Measurements from ENCODE around the gene RAD51C.
"Not testable (repeated sequence)": the region's sequence is repeated elsewhere in the genome, so short reads cannot be mapped to it uniquely, and the experiment has no call there.

Gene RAD51C

DNA sequence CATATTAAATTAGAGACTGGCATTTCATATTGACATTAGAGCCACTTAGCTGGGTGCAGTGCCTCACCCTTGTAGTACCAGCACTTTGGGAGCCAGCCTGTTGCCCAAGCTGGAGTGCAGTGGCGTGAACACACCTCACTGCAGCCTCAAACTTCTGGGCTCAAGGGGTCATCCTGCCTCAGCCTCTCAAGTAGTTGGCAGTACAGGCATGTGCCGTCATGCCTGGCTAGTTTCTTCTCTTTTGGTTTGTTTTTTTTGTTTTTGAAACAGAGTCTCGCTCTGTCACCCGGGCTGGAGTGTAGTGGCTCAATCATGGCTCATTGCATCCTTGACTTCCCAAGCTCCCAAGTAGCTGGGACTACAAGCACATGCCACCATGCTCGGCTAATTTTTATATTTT, 72.0 kb downstream of the RAD51C start:
- POLR2A ChIA-PET (ENCODE audit: low non-redundant PET), result no interaction called here
- TF ChIP-seq, protein P1, sequence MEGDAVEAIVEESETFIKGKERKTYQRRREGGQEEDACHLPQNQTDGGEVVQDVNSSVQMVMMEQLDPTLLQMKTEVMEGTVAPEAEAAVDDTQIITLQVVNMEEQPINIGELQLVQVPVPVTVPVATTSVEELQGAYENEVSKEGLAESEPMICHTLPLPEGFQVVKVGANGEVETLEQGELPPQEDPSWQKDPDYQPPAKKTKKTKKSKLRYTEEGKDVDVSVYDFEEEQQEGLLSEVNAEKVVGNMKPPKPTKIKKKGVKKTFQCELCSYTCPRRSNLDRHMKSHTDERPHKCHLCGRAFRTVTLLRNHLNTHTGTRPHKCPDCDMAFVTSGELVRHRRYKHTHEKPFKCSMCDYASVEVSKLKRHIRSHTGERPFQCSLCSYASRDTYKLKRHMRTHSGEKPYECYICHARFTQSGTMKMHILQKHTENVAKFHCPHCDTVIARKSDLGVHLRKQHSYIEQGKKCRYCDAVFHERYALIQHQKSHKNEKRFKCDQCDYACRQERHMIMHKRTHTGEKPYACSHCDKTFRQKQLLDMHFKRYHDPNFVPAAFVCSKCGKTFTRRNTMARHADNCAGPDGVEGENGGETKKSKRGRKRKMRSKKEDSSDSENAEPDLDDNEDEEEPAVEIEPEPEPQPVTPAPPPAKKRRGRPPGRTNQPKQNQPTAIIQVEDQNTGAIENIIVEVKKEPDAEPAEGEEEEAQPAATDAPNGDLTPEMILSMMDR (conservative IDR thresholded peaks at IDR 0.05; ENCODE audit: low read depth), result no peak
- no peak overlapping the region for H3K27ac ChIP-seq
- no peak for DNase-seq (ENCODE audit: low spot score)
- CTCF ChIA-PET, result no interaction called here

DNA sequence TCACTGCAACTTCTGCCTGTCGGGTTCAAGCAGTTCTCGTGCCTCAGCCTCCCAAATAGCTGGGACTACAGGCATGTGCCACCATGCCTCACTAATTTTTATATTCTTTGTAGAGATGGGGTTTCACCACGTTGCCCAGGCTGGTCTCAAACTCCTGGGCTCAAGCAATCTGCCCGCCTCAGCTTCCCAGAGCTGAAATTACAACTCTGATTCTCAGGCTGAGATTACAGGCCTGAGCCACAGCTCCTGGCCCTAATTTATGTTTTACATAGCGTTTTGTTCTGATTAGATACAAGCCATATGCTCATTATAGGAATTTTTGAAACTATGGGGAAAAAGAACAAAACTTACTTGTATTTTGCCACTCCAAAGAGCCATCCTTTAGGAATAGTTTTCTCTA, 86.1 kb downstream of the RAD51C start:
- POLR2A ChIA-PET (ENCODE audit: low non-redundant PET); CTCF ChIA-PET: not testable (repeated sequence)

DNA sequence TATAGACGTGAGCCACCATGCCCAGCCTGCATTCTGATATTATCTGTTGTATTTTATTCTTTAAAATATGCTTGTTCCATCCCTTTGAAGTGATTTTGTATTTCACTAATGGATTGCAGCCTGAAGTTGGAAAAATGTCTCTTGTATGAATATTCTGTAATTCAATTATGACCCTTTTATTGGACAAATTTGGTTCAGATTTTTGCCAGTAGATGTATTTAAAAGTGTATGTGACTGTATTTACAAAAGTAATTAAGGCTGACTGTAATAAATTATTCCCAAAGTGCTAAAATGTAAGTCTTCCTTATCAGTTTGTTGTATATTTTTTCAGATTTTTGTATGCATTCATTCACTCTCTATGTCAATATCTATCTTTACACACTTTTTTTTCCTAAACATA, 87.0 kb downstream of the RAD51C start:
- no peak for DNase-seq (ENCODE audit: low spot score)
- CTCF ChIA-PET, result no interaction called here

More for the DNA sequence above, 86.1 kb downstream of the RAD51C start:
- not testable (repeated sequence) for DNase-seq (ENCODE audit: low spot score); H3K27ac ChIP-seq

DNA sequence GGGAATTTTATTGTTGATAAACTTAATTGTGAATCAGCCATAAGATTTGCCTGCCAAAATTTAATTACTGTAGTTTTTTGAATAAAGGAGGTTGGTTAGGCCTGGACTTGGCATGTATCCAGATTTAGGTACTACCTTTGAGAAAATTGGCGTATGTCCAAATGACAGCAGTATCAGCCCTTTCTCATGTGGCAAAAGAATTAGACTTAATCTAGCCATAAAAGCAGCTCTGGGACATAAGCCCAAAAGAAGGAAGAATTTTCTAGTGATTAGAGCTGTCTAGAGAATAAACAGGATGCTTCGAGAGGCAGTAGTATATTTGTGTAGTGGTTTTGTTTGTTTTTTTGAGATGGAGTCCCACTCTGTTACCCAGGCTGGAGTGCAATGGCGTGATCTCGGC, 91.0 kb downstream of the RAD51C start:
- TF ChIP-seq, protein P1 (conservative IDR thresholded peaks at IDR 0.05; ENCODE audit: low read depth), result no peak
- no peak overlapping the region; the same call in 1 of the 2 replicates for H3K27ac ChIP-seq
- CTCF ChIA-PET, result interaction anchor here (0.6 kb wide), 2 partner anchors 12 to 220 kb away, joined by 5 to 7 read pairs; no protein-coding TSS in a partner anchor
- peak; percentile 13 for DNase-seq (ENCODE audit: low spot score)
- POLR2A ChIA-PET (ENCODE audit: low non-redundant PET), result no interaction called here

More for the DNA sequence above, 87.0 kb downstream of the RAD51C start:
- POLR2A ChIA-PET (ENCODE audit: low non-redundant PET), result interaction anchor here (0.6 kb wide), 1 partner anchor 1024 kb away, joined by 4 read pairs; no protein-coding TSS in a partner anchor
- TF ChIP-seq, protein P1 (conservative IDR thresholded peaks at IDR 0.05; ENCODE audit: low read depth), result no peak
- no peak overlapping the region for H3K27ac ChIP-seq

DNA sequence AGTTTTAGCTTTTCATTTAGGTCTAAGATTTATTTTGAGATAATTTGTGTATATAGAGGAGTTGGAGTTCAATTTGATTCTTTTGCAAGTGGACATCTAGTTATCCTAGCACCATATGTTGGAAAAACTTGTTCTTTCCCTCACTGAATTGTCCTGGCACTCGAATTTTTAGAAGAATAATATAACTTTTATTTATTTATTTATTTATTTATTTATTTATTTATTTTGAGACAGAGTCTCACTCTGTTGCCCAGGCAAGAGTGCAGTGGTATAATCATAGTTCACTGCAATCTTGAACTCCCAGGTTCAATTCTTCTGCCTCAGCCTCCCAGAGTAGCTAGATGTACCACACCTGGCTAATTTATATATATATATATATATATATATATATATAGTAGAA, 92.7 kb downstream of the RAD51C start:
- TF ChIP-seq, protein P1 (conservative IDR thresholded peaks at IDR 0.05; ENCODE audit: low read depth), result no peak
- no peak overlapping the region for H3K27ac ChIP-seq
- POLR2A ChIA-PET (ENCODE audit: low non-redundant PET), result no interaction called here
- no peak for DNase-seq (ENCODE audit: low spot score)
- CTCF ChIA-PET, result no interaction called here

Measured in RWPE1 (cell line).